Stimulated activated CD4-positive, alpha-beta T cell treated with anti-CD3 and anti-CD28 coated beads, Interleukin-1b, Interleukin-23, amount 100 ng/mL, for 24 hours (primary cell): ENCODE results near the gene PRODH2.

Experiments
- DNase-seq, 4 experiments: peaks; one replicate each; pipeline ENCODE4 v3.0.0-alpha.2; 2020; ENCODE audit warnings: low read depth in 4 of 4, low spot score in 1 of 4

Gene PRODH2

DNA sequence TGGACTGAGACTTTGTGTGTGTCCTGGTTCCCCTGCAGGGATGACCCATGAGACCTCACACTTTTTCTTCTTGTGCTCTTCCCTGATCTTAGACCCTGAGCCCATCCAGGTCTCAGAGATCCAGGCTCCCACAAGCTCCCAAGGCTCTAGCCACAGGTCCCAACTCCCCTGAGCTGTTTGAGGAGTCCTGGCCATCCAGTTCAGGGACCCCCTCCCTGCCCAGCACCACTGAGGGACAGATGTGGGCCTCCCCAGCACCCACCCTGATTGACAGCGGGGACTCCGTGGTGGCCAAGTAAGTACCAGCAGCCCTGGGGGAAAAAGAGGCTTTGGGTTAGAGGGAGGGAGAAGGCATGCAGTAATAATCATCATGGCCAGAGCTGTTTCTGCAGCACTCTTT lies 52.9 kb downstream of the PRODH2 start:
- DNase-seq = no peak

DNA sequence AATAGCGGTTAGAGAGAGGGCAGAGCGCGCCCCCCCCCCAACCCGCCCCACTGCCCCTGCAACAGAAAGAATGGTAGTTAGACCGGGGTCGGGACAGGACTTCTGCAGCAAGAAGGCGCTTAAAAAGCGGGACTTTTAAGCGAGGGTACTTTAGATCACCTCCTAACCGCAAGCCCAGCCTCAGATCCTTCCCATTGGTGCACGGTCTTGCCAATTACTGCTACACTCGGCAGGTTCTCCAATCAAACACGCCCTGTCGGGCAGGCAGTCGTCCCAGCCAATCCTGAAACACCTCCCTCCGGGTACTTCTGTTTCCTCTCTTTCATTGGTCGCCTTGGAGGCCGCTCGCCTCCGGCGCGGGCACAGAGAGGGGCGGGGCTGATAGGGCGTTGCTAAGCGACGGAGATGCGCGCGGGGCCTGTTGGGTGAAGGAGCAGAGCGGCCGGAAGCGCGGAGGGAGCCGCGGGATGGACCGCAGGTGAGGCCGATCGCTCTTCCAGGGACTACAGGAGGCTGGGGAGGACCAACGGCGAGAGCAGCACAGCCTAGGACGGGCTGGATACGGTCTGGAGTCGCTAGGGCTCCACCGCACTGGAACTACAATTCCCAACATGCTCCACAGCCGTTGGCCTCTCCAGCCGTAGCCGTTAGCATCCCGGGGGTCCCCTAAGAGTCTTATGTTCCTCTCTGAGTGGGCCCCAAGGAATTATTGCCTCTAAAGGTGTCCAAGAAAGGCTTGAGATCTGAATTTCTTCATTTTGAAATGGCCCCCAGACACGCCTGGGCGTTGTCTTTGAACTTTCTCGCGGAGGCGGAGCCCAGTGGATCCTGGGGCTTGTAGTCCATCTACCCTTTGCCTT lies 54.7 kb downstream of the PRODH2 start, which contains the start of gene PROSER3:
Gene PROSER3, plus strand, starts transcription at position 428 of the 860 bp plus-strand sequence. Its CDS starts 40 bp downstream, at position 468.
- peak; percentile 89 to 98 (median 96) for DNase-seq

DNA sequence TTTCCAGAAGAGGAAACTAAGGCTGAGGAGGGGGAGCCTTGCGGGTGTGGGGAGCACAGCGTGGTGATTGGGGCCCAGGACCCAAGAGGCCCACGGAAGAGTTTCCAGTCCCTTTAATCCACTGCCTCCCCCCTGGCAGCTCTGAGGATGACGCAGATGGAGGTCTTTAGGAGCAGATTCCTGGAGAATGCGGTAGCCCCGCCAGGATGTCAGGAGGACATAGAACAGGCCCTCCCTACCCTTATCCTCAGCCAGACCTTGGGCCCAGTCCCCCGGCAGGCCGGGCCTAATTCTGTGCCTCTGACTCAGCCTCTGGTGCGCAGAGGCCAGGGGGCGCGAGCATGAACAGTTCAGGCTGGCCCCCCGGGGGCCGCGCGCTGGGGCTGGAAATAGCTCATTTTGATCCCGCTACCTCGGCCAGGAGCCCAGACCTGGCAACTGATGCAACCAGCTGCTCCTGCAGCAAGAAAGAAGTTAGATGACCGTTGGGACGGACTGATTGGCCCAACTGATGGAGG lies 55.4 kb downstream of the PRODH2 start:
- no peak for DNase-seq

DNA sequence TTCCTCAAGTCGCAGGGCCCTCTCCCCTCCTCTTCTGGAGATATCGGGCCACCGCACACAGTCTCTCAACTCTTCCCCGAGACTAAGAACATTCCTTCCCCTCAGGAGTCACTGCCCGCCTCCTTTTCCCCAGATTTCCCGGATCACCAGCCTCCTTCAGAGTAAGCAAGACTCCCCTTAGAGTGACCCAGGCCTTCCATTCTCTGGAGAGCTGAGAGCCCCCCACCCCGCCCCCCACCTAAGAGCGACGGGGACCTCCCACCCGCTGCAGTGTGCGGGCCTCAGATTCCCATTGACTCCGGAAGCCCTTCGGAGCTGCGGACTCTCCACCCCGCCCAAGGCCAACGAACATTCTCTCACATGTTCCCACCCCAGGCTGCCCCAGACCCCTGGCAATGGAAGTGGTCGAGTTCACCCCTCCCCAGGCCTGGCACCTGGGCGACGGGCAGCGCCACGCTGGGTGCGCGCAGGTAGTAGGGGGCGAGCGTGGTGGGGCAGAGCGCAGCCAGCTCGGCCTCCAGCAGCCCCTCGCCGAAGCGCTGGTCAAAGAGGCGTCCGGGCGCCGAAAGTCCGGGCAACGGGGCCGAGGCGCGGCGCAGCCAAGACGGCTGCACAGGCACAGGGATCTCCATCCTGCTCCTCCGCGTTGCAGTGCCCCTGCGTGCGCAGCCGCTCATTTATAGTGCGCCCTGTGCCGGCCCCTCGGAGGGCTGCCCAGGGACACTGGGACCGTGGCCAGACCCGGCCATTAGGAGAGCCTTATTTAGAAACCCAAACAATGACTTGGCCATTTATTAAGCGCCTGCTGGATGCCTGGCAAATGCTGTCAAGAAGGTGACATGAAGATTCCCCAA lies 56.0 kb downstream of the PRODH2 start, which contains the start of gene HSPB6:
Gene HSPB6, minus strand, starts transcription at position 653 of the 854 bp plus-strand sequence. Its CDS starts 21 bp downstream, at position 632.
- DNase-seq = no peak

DNA sequence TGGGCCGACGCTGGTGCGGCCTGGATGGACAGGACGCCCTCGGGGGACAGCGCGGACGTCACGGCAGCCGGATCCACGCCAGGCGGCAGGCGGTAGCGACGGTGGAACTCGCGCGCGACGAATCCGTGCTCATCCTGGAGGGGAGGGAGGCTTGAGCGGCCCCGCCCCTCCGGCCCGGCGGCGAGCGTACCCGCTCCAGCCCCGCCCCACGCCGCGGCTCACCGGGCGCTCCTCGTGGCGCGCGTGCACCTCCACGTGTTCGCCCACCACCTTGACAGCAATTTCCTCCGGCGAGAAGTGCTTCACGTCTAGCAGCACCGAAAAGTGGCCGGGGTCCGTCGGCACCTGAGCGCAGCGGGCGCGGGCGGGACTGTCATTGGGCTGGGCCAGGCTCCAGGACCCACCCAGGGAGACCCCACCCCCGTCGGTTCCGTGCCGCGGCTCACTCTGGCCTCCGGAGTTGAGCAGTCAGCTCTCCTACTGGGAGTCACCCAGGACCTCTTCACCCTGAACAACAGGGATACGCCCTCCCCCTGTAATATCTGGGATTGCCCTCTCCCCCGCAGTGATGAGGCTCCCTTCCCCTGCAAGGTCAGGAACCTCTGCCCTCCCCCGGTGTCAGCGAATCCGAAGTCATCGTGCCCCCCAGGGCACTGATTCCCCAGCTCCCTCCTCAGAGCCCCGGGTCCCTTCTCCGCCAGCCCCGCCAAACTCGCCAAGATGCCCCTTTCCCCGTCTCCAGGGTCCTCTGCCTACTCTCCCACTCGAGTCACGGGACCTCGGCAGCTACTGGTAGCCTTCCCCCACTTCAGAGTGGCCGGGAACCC lies 56.9 kb downstream of the PRODH2 start:
- DNase-seq = peak in 1 of 4 experiments; percentile 38

DNA sequence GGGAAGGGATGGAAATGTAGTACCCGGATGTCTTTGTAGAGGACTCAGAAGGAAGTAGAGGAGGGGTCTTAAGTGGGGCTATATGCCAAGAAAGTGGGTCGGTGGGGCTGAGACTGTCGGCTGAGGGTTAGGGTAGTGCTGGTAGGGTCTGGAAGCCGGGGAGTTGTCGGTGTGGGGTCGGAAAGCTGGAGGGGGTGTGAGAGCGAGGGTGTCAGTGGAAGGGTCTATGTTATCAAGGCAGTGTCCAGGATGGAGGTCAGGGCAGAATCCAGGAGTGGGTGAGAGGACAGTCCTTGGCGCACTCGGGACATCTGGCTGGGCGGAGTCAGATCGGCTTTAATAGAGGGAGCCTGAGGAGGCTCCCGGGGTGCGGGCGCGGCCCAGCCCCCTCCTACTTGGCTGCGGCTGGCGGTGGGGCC lies 57.5 kb downstream of the PRODH2 start:
- DNase-seq = no peak

DNA sequence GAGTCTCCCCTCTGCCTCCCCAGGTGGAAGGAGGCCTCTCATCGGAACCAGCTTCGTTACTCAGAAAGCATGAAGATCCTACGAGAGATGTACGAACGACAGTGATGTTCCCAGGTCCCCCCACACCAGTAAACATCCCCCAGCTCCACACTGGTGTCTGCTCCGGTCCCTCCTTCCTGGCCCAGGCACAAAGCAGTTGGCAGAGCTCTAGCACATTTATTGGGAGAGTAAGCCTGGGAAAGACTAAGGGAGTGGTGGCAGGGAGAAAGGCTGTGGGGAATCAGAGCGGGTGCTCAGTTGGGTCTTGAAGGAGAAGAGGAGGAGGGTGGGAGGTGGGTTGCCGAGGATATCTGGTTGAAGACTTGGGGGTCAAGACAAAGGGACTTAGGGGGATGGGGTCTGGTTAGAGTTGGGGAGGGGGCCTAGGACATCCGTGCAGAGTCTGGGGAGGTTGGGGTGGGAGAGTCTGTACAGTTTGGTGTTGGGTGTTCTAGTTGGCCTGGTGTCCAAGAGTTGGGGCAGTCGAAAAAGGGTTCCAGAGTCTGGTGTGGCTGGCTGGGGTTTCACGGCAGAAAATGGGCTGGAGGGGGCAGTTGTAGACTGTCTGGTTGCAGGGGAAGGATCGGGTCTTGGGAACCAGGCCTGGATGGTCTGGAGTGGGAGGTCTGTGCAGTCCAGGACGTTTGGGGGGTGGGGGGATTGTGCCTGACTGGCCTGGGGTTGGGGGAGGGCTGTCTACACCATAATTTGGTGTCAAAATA lies 58.1 kb downstream of the PRODH2 start:
- no peak for DNase-seq

DNA sequence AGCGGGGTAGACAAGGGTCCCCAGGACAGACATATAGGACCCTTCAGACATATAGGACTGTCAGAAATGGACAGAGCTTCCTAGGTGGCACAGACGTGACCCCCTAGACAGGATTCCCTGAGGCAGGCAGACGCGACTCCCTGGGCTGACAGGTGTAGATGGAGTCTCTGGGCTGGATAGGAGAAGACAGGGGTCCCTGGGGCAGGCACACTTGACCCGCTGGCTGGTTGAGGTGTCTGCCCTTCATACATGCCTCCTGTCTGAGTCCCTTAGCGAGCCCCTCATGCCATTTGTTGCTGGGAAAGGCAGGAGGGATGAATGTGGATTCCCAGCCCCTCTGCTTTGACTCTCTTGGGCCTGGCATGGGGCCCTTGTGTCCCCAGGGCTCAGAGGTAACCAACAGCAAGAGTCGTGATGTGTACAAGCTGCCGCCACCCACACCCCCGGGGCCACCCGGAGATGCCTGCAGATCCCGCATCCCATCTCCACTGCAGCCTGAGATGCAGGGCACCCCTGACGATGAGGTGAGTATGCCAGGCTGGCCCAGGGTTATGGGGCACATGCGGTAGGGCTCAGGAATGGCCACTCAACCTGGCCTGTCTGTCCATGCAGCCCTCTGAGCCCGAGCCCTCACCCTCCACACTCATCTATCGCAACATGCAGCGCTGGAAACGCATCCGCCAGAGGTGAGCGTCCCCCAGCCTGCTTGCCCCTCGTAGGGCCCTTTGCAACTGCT lies 58.8 kb downstream of the PRODH2 start:
- DNase-seq = no peak

DNA sequence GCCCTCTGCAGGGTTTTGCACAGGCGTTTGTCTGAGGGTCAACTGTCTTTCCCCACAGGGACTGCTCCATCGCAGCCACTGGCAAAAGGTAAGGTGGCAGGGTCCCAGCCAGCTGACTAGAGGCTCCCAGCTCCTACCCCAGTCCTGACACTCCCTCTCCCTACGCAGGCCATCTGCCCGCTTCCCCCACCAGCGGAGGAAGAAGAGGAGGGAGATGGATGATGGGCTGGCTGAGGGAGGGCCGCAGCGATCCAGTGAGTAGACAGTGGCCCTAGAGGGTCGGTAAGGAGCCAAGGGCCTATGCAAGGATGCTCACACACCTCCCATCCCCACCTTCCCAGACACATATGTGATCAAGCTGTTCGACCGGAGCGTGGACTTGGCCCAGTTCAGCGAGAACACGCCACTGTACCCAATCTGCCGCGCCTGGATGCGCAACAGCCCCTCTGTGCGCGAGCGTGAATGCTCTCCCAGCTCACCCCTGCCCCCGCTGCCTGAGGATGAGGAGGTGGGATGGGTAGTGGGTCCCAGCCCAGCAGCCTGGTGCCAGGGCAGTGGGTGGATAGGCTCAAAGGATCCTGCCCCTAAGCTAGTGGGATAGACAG lies 59.8 kb downstream of the PRODH2 start:
- no peak for DNase-seq

DNA sequence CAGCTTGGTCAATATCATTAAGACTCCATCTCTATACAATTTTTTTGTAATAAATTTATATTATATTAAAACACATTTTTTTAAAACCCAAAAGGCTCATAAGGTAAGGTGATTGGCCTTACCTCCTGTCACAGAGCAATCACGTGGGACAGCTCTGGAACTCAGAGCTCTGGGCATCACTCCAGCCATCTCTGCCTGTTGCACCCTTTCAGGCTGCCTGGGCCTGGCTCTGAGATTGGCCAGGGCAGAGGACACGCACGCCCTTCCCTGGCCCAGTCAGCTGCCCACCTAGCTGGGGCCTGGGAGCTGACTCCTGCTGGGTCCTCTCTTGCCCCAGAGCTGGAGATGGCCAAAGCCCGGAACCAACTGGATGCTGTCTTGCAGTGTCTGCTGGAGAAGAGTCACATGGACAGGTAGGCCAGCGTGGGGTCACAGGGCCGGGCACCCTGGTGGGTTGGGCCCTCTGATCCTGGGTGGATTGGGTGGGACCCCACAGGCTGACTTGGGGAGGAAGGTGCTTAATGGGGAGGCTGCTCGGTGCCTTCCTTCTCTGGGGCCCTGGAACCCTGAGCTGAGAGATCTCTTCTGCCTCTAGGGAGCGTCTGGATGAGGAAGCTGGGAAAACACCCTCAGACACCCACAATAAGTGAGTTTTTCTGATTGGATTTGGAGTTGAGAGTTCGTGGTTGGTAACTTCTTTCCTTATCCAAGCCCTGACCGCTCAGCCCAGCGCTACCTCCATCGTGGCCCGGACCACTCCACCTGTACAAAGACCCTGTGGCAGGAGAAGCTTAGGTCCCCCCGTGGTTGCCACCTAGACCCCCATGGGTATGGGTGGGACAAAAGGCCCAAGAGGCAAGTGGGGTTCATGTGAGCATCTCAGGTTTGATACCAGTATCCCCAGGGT lies 60.6 kb downstream of the PRODH2 start:
- no peak for DNase-seq

DNA sequence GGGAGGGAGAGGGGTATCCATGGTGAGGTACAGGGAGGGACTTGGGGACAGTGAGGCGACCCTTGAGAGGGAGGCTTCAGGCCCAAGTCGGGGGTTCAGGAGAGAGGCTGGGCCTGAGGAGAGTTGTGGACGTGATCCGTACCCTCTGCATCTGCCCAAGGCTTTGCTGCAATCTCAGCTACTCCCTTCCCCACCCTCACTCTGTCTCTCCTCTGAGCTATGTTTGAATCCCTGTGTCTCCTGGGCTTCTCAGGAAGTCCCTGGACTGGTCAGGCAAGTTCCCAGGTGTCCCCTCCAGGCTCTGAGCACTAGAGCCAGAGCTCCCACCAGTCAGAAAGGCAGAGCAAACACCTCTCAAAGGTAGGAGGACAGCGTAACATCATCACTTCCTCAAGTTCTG lies 62.5 kb downstream of the PRODH2 start:
- DNase-seq = no peak
